HT-29 (cell line): ENCODE results near the gene S100A3. TPM values are rescaled to one million over a fixed set of nuclear protein-coding genes. Genes with fewer than 3 reads are reported as not detected.

ENCODE experiments used
- DNase-seq: peaks from one replicate; pipeline ENCODE4 v3.0.0-alpha.2; 2015; ENCODE audit warnings: low spot score
- total RNA-seq: library from RNA; depleted of rRNA; stranded (reverse); fragments of >200 nt; shearing (Covaris generic); gene quantifications from 2 replicates; pipeline ENCODE4 v1.2.3, GENCODE V29; 2014

The S100A3 gene
- total RNA-seq, 1 experiment from 2014 or later, result 4.9 TPM

DNA sequence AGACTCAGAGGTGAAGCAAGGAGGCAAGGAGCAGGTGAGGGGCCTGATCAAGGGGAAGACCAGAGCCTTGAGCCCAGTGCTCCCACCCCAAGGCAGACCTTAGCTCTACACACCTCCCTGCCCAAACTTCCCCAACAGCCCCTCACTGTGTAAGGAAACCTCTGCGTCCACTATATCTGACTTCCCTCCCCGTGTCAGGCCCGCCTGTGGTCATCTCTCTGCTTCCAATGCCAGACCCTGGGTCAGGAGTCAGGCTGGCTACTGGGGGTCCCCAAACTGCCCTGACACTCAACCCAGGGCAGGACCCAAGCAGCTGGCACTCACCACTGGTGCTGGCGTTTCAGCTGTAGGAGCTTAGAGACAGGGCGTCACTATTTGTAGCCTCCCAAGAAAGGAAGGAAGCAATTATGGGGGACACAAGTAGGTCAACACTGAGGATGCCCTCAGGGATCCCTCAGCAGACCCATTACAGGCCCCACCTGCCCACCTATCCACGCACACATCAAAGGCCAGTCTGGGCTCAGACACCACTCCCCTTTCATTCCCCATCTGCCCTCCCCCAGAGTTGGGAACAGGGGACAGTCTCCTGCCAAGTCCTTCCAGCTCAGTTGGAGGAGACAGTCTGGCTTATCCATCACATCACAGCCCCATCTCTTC lies 811 bp upstream of the S100A3 start:
- DNase-seq, result no peak

- DNase-seq, result no peak
Observed at GRCh38 chr1:153547560-153548551, 1.2 kb downstream of the S100A3 start.

DNA sequence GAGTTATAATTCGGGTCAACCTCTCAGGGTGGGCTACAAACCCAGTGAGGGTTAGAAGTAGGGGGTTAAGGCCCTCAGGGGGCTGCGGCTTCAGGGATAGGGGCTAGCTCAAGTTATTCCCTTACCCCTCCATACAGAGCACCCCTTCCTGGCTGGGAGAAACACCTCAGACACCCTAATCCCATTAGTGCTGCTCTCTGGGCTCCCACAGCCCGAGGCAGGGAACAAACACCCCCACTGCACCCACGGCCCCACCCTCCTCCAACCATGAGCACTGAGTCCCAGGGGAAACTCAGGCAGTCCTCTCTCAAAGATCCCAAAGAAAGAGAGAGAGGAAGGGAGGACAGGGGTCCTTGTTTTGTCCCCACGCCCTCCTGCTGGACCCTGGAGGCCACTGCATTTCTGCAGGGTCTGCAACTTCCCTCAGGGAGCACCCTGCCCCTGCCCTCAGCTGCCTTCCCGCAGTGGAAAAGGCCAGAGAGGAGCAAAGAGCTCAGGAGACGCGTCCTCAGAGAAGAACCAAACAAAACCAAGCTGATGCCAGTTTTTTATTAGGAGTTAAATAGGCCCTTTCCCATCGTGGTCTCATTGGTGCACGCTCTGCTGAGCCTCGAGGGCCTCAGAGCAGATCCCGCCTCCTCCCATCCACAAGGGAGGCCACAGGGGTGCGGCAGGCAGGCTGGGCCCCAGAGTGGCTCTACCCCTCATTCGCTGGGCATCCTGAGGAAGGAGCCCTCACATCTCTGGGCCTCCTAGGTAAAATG lies 2.1 kb downstream of the S100A3 start:
- no peak for DNase-seq

GRCh38 chr1:153546371-153546770 lies 2.7 kb downstream of the S100A3 start:
- DNase-seq, result no peak

- DNase-seq, result peak; percentile 97
Observed at GRCh38 chr1:153545067-153546055, 3.7 kb downstream of the S100A3 start, which contains the start of gene S100A4. Gene S100A4 (minus strand): TSS chr1:153545806. CDS start chr1:153544794, 1,012 bp downstream.

DNA sequence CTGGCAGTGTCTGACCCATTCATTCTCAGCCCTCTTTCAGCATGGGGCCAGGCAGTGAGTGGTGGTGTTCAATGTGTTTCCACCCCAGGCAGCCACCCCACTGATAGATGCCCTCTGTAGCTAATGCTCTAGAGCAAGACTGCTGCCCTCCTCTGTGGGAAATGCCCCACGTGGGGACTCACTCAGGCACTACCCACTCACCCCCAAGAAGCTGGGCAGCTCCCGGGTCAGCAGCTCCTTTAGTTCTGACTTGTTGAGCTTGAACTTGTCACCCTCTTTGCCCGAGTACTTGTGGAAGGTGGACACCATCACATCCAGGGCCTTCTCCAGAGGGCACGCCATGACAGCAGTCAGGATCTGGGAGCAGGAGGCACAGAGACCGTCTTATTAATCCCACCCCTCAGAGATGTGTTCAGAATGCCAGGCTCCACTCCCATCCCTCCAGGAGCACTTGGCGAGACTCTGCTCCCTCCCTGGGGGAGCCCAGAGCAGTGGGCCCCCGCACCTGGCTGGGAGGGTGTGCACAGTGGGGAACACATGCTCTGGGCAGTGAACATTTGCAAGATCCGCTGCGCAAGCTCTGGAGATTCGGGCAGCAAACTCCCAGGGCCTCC lies 4.5 kb downstream of the S100A3 start:
- no peak for DNase-seq

GRCh38 chr1:153543736-153544135 lies 5.3 kb downstream of the S100A3 start:
- DNase-seq, result no peak

DNA sequence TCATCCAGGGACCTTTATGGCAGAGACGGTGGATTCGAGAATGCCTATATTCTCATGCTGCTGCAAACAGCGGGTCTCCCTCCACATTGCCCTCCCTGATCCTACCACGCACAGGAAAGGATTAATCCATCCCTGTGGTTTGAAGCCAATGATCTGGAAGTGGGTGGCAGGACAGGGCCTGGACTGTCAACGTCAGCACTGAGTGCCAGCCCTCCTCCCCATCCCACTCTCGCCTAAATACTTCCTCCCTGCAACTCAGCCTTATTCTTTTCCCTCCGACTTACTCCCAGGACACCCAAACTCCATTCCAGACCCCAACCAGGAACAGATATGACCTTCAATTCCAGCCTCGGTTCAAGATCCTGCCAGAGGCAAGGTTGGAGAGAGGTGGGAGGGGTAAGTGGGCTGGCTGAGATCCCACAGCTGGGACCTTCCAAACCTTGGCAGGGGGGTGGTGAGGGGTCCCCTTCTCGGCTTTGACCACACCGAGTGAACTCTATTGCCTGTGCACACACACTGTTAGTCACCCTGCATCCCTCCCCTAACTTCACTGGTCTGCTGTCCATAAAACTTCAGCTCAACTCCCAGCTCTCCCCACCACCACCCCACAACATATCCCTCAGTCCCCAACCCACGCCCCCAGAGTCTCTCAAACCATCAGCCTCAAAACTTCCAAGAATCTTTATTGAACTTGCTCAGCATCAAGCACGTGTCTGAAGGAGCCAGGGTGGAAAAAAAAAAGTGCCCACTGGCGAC lies 5.9 kb downstream of the S100A3 start:
- no peak for DNase-seq

DNA sequence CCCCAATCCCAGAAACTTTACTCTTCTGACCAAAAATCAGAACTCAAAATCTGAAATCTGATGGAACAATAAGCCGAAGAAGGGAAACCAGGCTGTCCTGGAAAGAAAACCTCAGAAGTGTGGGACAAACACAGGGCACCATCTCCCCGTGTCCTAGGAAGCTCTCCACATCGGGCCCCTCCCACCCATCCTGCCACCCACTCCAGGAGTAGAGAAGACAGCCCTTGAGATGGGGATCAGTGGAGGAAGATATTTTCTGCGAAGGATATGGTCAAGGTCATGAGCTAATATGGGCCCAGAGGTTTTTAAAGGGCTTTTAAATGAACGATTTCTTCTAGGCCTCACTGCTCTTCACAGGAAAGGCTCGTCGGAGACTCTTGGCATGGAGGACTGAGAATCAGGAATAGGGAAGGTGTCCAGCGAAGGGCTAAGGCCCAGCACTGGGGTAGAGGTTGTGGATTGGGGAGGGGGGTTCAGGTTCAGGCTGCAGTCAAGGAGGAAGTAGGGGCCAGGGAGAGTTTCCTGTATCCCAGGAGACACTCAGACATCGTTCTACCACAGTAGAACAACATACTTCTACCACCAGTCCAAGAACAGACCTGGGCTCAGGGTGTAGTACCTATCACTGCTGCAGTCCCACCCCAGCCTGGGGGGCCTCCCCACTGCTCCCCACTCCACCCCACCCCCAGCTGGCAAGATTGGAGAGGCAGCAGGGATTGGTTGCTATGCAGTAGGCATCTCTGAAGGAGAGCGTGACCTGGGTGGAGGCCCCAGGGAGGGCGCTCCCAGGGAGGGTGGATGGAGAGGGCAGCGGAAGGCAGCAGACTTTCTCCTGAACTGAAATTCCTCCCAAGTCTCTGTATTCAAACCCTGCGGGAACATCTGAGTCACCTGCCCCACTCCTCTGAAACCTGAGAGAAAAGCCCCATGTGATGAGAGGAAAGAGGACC lies 7.1 kb downstream of the S100A3 start:
- DNase-seq, result peak; percentile 72

- peak; percentile 73 for DNase-seq
Observed at GRCh38 chr1:153540394-153541361, 8.4 kb downstream of the S100A3 start, which contains the start of gene S100A5. Gene S100A5 (minus strand): TSS chr1:153540934. CDS start chr1:153540191, 743 bp downstream.

GRCh38 chr1:153539395-153540093 lies 9.5 kb downstream of the S100A3 start:
- peak; percentile 22 for DNase-seq

GRCh38 chr1:153538315-153538821 lies 10.7 kb downstream of the S100A3 start:
- peak; percentile 89 for DNase-seq

GRCh38 chr1:153537376-153537730 lies 11.7 kb downstream of the S100A3 start:
- no peak for DNase-seq

DNA sequence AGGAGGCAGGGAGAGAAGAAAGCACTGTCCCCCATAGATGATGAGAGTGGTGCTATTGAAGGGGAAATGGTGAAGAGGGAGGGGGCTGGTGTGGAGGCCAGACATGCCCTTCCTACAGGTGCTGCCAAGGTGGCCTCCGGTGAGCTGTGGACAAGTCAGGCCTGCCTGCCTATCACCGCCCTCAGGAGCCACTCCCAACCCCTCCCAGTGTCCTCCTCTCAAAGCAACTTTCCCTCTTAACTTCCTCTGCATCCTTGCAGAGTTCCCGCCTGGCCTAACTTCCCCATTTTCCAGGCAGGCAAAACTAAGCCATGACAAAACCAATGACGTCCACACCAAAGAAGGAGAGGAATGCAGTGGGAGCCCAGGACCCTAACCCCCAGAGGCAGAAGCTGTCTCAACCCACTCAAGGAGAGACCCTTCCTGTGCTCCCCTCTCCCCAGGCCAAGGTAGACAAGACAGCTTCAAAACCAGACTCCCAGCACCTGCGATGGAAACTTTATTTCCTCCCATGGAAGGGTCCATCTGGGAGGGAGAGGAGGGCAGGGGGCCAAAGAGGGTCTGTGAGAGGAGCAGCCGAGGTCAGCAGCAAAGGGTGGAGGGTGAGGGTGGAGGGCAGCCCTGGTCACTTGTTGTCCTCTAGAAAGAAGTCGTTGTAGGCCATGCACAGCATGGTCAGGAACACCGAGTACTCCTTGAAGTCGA lies 12.2 kb downstream of the S100A3 start:
- no peak for DNase-seq

GRCh38 chr1:153536012-153536670 lies 12.9 kb downstream of the S100A3 start:
- DNase-seq, result peak; percentile 84
